H9 (cell line): ENCODE results near the gene ATAD2B. TPM values are rescaled to one million over a fixed set of nuclear protein-coding genes. Genes with fewer than 3 reads are reported as not detected.

Experiments used
- DNase-seq: peaks from one replicate; pipeline ENCODE4 v3.0.0-alpha.2; 2017
- H2AFZ ChIP-seq: one replicate; pipeline ENCODE4 v1.6.1; 2013; ENCODE audit warnings: mild to moderate bottlenecking, low read length, control low read depth, moderate library complexity
- H2AK5ac ChIP-seq: 2 replicates; pipeline ENCODE4 v1.6.1; 2013; ENCODE audit warnings: low read length, control low read depth, mixed read lengths; ENCODE audit not compliant: insufficient read length
- H2BK120ac ChIP-seq: one replicate; pipeline ENCODE4 v1.6.1; 2013; ENCODE audit warnings: low read depth, mild to moderate bottlenecking, low read length, control low read depth, inconsistent platforms; ENCODE audit not compliant: poor library complexity, severe bottlenecking
- H2BK12ac ChIP-seq: 2 replicates; pipeline ENCODE4 v1.6.1; 2013; ENCODE audit warnings: low read length, control low read depth, mixed read lengths, low read depth; ENCODE audit not compliant: insufficient read length
- H2BK15ac ChIP-seq: 2 replicates; pipeline ENCODE4 v1.6.1; 2013; ENCODE audit warnings: low read depth, low read length, control low read depth
- H2BK20ac ChIP-seq: one replicate; pipeline ENCODE4 v1.6.1; 2013; ENCODE audit warnings: low read depth, mild to moderate bottlenecking, low read length, control low read depth, inconsistent platforms; ENCODE audit not compliant: poor library complexity, severe bottlenecking
- H2BK5ac ChIP-seq: 2 replicates; pipeline ENCODE4 v1.6.1; 2013; ENCODE audit warnings: low read length, control low read depth, mixed read lengths; ENCODE audit not compliant: insufficient read length
- H3K14ac ChIP-seq: 2 replicates; pipeline ENCODE4 v1.6.1; 2013; ENCODE audit warnings: low read length, control low read depth; ENCODE audit not compliant: insufficient read depth
- H3K18ac ChIP-seq: 2 replicates; pipeline ENCODE4 v1.6.1; 2013; ENCODE audit warnings: low read depth, mild to moderate bottlenecking, mixed read lengths, low read length, control low read depth; ENCODE audit not compliant: insufficient read length
- H3K23ac ChIP-seq: 2 replicates; pipeline ENCODE4 v1.6.1; 2013; ENCODE audit warnings: low read length, control low read depth, mixed read lengths, low read depth; ENCODE audit not compliant: insufficient read length
- H3K23me2 ChIP-seq: 2 replicates; pipeline ENCODE4 v1.6.1; 2013; ENCODE audit warnings: low read depth, mild to moderate bottlenecking, mixed read lengths, low read length, control low read depth; ENCODE audit not compliant: insufficient read length, poor library complexity, severe bottlenecking
- H3K27ac ChIP-seq: 2 replicates; pipeline ENCODE4 v1.5.1; 2013; ENCODE audit warnings: low read length, control low read depth, mixed read lengths, low read depth; ENCODE audit not compliant: insufficient read length
- H3K27me3 ChIP-seq: 2 replicates; pipeline ENCODE4 v1.6.1; 2013; ENCODE audit warnings: low read length, control low read depth, inconsistent platforms; ENCODE audit not compliant: insufficient read depth
- H3K4ac ChIP-seq: 2 replicates; pipeline ENCODE4 v1.6.1; 2013; ENCODE audit warnings: low read depth, mild to moderate bottlenecking, control low read depth, inconsistent platforms, low read length, moderate library complexity
- H3K4me1 ChIP-seq: 2 replicates; pipeline ENCODE4 v1.6.1; 2013; ENCODE audit warnings: low read length, control low read depth, inconsistent platforms; ENCODE audit not compliant: insufficient read depth
- H3K4me2 ChIP-seq: 2 replicates; pipeline ENCODE4 v1.6.1; 2013; ENCODE audit warnings: low read length, control low read depth, mixed read lengths; ENCODE audit not compliant: insufficient read length, insufficient read depth
- H3K56ac ChIP-seq: 2 replicates; pipeline ENCODE4 v1.6.1; 2013; ENCODE audit warnings: low read depth, mild to moderate bottlenecking, mixed read lengths, low read length, control low read depth; ENCODE audit not compliant: insufficient read length
- H3K79me1 ChIP-seq: 2 replicates; pipeline ENCODE4 v1.6.1; 2013; ENCODE audit warnings: low read depth, mild to moderate bottlenecking, moderate library complexity, low read length, control low read depth, inconsistent platforms; ENCODE audit not compliant: insufficient read depth, poor library complexity, severe bottlenecking
- H3K79me2 ChIP-seq: 2 replicates; pipeline ENCODE4 v1.6.1; 2013; ENCODE audit warnings: low read length, control low read depth, inconsistent platforms; ENCODE audit not compliant: insufficient read depth
- H3K9ac ChIP-seq: 2 replicates; pipeline ENCODE4 v1.6.1; 2013; ENCODE audit warnings: low read length, control low read depth, mixed read lengths; ENCODE audit not compliant: insufficient read length; ENCODE audit errors: extremely low read depth
- H3K9me3 ChIP-seq: one replicate; pipeline ENCODE4 v1.6.1; 2013; ENCODE audit warnings: low read depth, low read length, inconsistent platforms; ENCODE audit not compliant: control insufficient read depth
- H3T11ph ChIP-seq: one replicate; pipeline ENCODE4 v1.6.1; 2013; ENCODE audit warnings: mild to moderate bottlenecking, low read length, control low read depth, inconsistent platforms
- H4K20me1 ChIP-seq: one replicate; pipeline ENCODE4 v1.6.1; 2013; ENCODE audit not compliant: control insufficient read depth, insufficient read length, insufficient read depth
- H4K5ac ChIP-seq: 2 replicates; pipeline ENCODE4 v1.6.1; 2013; ENCODE audit warnings: low read depth, mild to moderate bottlenecking, mixed read lengths, low read length, control low read depth; ENCODE audit not compliant: insufficient read length
- H4K8ac ChIP-seq: replicated peaks from 2 replicates; pipeline ENCODE4 v1.6.1; 2013; ENCODE audit warnings: low read length, control low read depth, mixed read lengths, low read depth; ENCODE audit not compliant: insufficient read length
- H4K91ac ChIP-seq: 2 replicates; pipeline ENCODE4 v1.6.1; 2013; ENCODE audit warnings: low read depth, mild to moderate bottlenecking, moderate library complexity, mixed read lengths, low read length, control low read depth; ENCODE audit not compliant: insufficient read length
- H3K27ac Mint-ChIP-seq, 3 experiments: 2 replicates in 2 of 3; 3 replicates in 1 of 3; pipeline ENCODE4 v1.8.0; 2020 to 2021; ENCODE audit warnings: mixed read lengths in 3 of 3, mild to moderate bottlenecking in 1 of 3, moderate library complexity in 1 of 3
- H3K27me3 Mint-ChIP-seq: 2 replicates; pipeline ENCODE4 v1.8.0; 2021; ENCODE audit warnings: low read depth, mild to moderate bottlenecking, moderate library complexity, mixed read lengths
- H3K36me3 Mint-ChIP-seq, 3 experiments: 2 replicates in 2 of 3; 3 replicates in 1 of 3; pipeline ENCODE4 v1.8.0; 2020 to 2021; ENCODE audit warnings: low read depth in 3 of 3, mixed read lengths in 3 of 3; ENCODE audit not compliant: insufficient read depth in 1 of 3
- H3K4me1 Mint-ChIP-seq, 2 experiments: 2 replicates each; pipeline ENCODE4 v1.8.0; 2020; ENCODE audit warnings: mixed read lengths in 2 of 2
- H3K4me3 Mint-ChIP-seq, 2 experiments: 2 replicates in 1 of 2; 3 replicates in 1 of 2; pipeline ENCODE4 v1.8.0; 2020 to 2021; ENCODE audit warnings: mild to moderate bottlenecking in 2 of 2, mixed read lengths in 2 of 2, moderate library complexity in 1 of 2
- H3K9me3 Mint-ChIP-seq, 2 experiments: 2 replicates in 1 of 2; 3 replicates in 1 of 2; pipeline ENCODE4 v1.8.0; 2020; ENCODE audit warnings: mild to moderate bottlenecking in 2 of 2, mixed read lengths in 2 of 2, moderate library complexity in 1 of 2
- CTCF ChIP-seq: fragments of 200-600 bp; sonication (generic); conservative IDR thresholded peaks from 3 replicates; pipeline ENCODE4 v1.8.0; 2021; ENCODE audit warnings: antibody characterized with exemption, mild to moderate bottlenecking
- WGBS: extraction: QIAGEN DNeasy Blood & Tissue Kit; methylation state at CpG from one replicate; pipeline ENCODE4 v1.1.7; 2013; ENCODE audit warnings: missing lambda C conversion rate, low lambda C conversion rate, mixed read lengths; ENCODE audit not compliant: insufficient read length; ENCODE audit errors: extremely low coverage; 5-methylcytosine and 5-hydroxymethylcytosine counted together
- total RNA-seq: library from RNA; stranded (reverse); gene quantifications from 2 replicates; pipeline ENCODE4 v1.2.1, GENCODE V29; 2021

ATAD2B gene
- total RNA-seq, 1 experiment from 2014 or later, result 21.4 TPM

GRCh38 chr2:23806665-23807249 lies 120.2 kb downstream of the ATAD2B start:
- Histone ChIP-seq H3K14ac (no peak overlapping the region), H3K23ac (no peak overlapping the region), H3K4me2 (no peak overlapping the region), H3K9me3 (no peaks in the 10 kb centered on the region), H3K9ac (no peak overlapping the region), H3K79me2 (no peaks in the 10 kb centered on the region), H4K20me1 (no peaks in the 10 kb centered on the region), H3K4ac (no peak overlapping the region), H4K5ac (no peak overlapping the region), H2BK120ac (no peak overlapping the region), H3K4me1 (no peaks in the 10 kb centered on the region), H4K91ac (no peak overlapping the region), H4K8ac (no peak overlapping the region), H3K79me1 (no peaks in the 10 kb centered on the region), H2BK5ac (no peak overlapping the region), H3K27ac (no peak overlapping the region), H2AK5ac (no peak overlapping the region), H3K18ac (no peak overlapping the region), H3K27me3 (no peaks in the 10 kb centered on the region), H2BK12ac (no peak overlapping the region), H3K23me2 (no peaks in the 10 kb centered on the region), H2BK15ac (no peak overlapping the region), H3T11ph (no peak overlapping the region), H3K56ac (no peak overlapping the region), H2AFZ (no peak overlapping the region), H2BK20ac (no peak overlapping the region)
- no CpG with 5 or more reads among the region's 1 CpG for whole genome bisulfite sequencing
- Mint-ChIP-seq H3K9me3 (no peaks in the 10 kb centered on the region), H3K4me3 (no peak overlapping the region), H3K27ac (no peak overlapping the region), H3K27me3 (no peaks in the 10 kb centered on the region), H3K36me3 (peaks cover 0 to 6% (median 0%) of the 10 kb centered on the region in 3 experiments; a peak in 3 of 7 replicates), H3K4me1 (peaks cover 4 to 5% of the 10 kb centered on the region in 2 experiments)
- no peak for DNase-seq
- TF ChIP-seq CTCF, result no peak
